GM23338 (cell line): ENCODE measurements around the gene AGBL5.

ENCODE experiments used
- CREB1 ChIP-seq: fragments of 250-450 bp; sonication (Bioruptor Pico); IDR thresholded peaks from 2 replicates; pipeline ENCODE4 v1.5.0; 2020; ENCODE audit warnings: low read depth, mild to moderate bottlenecking, moderate library complexity
- EZH2 ChIP-seq: fragments of 200-600 bp; sonication (generic); IDR thresholded peaks from one replicate; pipeline ENCODE4 v1.8.0; 2017; ENCODE audit warnings: antibody characterized with exemption, mild to moderate bottlenecking, low read depth; ENCODE audit not compliant: unreplicated experiment
- EZH2phosphoT487 ChIP-seq: fragments of 200-600 bp; sonication (generic); IDR thresholded peaks from one replicate; pipeline ENCODE4 v1.8.1; 2018; ENCODE audit warnings: antibody characterized with exemption; ENCODE audit not compliant: unreplicated experiment
- NANOG ChIP-seq: IDR thresholded peaks from 2 replicates; pipeline ENCODE4 v1.6.1; 2016; ENCODE audit warnings: antibody characterized with exemption, borderline replicate concordance
- POLR2AphosphoS5 ChIP-seq: IDR thresholded peaks from 2 replicates; pipeline ENCODE4 v1.6.1; 2016; ENCODE audit warnings: antibody characterized with exemption, low read depth
- ZNF331 ChIP-seq: fragments of 250-450 bp; sonication (Bioruptor Pico); IDR thresholded peaks from 2 replicates; pipeline ENCODE4 v1.5.0; 2020; ENCODE audit warnings: low read depth, mild to moderate bottlenecking, moderate library complexity
- TF ChIP-seq, protein P1 (sequence below), 2 experiments: fragments of 200-600 bp in 1 of 2; sonication (generic) in 1 of 2; conservative IDR thresholded peaks; 2 replicates each; pipeline versions ENCODE4 v1.5.1 to v1.6.1; 2016 to 2017; ENCODE audit warnings: antibody characterized with exemption in 2 of 2, low read depth in 2 of 2, mild to moderate bottlenecking in 2 of 2, moderate library complexity in 1 of 2
- TF ChIP-seq, protein P2 (sequence below): IDR thresholded peaks from 2 replicates; pipeline ENCODE4 v1.6.1; 2016; ENCODE audit warnings: antibody characterized with exemption

DNA sequence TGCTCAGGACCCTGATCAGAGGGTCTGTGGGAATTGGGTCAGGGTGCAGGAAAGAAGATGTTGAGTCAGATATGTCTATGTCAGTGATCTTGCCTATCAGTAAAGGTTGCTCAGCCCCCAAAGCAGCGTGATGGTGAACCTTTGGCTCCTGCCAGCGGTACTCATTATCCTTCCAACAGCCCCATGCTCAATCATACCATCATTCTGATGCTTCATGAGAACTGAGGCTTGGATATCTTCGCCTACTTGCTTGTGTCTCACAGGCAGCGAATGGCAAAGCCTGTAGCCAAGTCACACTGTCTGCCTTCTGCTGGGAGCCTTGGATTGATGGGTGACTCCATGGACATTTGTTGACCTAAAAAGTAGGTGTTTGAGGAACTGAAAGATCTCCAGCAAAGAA, 37.7 kb upstream of the AGBL5 start:
- TF ChIP-seq EZH2phosphoT487 (no peak), EZH2 (no peak), ZNF331 (CRISPR knock-in tag) (no peak), NANOG (no peak), POLR2AphosphoS5 (no peak), CREB1 (CRISPR knock-in tag) (no peak)
- TF ChIP-seq, protein P1, sequence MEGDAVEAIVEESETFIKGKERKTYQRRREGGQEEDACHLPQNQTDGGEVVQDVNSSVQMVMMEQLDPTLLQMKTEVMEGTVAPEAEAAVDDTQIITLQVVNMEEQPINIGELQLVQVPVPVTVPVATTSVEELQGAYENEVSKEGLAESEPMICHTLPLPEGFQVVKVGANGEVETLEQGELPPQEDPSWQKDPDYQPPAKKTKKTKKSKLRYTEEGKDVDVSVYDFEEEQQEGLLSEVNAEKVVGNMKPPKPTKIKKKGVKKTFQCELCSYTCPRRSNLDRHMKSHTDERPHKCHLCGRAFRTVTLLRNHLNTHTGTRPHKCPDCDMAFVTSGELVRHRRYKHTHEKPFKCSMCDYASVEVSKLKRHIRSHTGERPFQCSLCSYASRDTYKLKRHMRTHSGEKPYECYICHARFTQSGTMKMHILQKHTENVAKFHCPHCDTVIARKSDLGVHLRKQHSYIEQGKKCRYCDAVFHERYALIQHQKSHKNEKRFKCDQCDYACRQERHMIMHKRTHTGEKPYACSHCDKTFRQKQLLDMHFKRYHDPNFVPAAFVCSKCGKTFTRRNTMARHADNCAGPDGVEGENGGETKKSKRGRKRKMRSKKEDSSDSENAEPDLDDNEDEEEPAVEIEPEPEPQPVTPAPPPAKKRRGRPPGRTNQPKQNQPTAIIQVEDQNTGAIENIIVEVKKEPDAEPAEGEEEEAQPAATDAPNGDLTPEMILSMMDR (conservative IDR thresholded peaks at IDR 0.05; ENCODE audit: low read depth in 2 of 2) = no peak
- TF ChIP-seq, protein P2, sequence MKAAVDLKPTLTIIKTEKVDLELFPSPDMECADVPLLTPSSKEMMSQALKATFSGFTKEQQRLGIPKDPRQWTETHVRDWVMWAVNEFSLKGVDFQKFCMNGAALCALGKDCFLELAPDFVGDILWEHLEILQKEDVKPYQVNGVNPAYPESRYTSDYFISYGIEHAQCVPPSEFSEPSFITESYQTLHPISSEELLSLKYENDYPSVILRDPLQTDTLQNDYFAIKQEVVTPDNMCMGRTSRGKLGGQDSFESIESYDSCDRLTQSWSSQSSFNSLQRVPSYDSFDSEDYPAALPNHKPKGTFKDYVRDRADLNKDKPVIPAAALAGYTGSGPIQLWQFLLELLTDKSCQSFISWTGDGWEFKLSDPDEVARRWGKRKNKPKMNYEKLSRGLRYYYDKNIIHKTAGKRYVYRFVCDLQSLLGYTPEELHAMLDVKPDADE = no peak
